Measurements from ENCODE around the gene TSHZ2.

The TSHZ2 gene

DNA sequence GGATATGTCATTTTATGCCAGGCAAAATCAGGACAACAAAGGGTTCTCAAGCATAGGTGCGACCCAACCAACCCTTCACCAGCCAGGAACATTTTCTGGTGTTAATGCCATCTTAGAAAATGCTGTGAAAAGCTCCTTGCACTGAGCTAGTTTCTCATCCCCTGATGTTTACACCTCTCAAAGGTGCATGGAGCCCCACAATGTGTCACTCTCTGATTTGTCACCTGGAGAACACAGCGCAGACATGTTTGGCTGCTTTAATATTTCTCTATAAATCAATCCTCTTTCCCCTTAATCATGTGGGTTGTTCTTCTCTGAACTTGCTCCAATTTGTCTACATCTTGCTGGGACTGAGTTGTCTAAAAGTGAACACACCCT is 244.3 kb downstream of the TSHZ2 start:
- DNase-seq = no peak

DNA sequence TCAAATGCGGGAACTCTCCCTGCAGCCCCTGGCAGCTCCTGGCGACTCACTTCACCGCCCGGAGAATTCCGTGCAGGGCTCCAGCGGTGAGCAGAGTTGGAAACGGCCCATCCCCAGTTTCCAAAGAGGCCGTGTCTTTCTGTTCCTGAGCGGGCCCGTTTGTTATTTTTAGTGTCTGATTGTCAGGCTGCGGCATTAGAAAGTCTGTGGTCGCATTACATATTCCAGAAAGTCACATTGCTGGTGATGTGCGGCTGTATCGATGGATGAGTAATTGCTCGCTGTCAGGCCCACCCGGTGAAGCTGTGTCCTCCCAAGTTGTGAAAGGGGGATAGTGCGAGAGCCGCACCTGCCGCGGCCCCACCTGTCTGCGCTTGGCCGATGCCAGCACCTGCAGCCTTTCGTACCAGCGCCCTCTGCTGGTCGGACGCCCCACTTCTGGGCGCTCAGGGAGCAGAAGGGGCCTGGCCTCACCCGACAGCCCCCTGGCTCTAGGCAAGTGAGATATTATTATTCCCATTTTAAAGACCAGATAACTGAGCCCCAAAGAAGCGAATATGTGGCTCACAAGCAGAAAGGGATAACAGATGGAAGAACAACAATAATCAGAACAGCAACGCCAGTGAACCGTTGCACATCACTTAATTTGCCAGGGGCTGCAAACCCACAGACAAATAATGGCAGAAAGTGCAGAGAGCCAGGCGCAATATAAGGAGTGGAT is 244.9 kb downstream of the TSHZ2 start:
- peak; percentile 73 for DNase-seq

DNA sequence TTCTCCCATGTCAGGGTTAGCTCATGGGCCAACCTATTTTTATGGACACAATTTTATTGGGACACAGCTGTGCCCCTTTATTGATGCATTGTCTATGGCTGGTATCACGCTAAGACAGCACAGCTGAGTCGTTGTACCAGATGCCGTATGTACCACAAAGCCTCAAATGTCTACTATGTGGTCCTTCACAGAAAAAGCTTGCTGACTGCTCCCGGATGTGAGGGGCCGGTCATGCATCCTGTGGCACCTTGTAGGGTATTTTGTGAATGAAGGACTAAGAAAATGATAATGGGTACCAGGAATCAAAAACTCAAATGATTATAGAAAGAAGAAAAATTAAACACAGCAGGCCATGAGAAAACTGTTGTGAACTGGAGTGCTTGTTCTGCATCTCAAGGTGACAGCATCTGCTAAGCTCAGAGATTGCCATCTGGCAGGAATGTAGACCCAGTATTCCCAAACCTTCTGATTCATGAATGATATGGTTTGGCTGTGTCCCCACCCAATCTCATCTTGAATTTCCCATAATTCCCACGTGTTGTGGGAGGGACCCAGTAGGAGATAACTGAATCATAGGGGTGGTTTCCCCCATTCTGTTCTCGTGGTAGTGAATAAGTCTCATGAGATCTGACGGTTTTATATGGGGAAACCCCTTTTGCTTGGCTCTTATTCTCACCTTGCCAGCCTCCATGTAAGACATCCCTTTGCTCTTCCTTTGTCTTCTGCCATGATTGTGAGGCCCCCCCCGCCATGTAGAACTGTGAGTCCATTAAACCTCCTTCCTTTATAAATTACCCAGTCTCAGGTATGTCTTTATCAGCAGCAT is 248.5 kb downstream of the TSHZ2 start:
- no peak for DNase-seq

DNA sequence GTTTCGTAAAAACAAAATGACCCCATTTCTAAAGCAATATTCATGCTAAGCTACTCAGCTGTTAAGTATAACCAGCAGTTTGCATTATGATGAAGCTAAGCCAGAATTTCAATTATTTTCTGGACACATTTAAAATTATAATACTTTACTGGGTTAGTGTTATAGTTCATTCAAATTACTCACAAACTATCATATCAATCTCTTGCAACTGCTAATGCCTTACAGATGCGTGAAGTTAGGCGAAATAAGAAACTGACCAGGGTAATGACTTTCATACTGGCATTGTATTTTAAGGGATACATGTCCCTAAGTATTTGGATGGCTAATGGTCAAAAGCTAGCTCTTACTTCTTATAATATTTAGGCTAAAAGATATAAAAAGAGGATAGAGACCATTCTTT is 249.6 kb downstream of the TSHZ2 start:
- no peak for DNase-seq

DNA sequence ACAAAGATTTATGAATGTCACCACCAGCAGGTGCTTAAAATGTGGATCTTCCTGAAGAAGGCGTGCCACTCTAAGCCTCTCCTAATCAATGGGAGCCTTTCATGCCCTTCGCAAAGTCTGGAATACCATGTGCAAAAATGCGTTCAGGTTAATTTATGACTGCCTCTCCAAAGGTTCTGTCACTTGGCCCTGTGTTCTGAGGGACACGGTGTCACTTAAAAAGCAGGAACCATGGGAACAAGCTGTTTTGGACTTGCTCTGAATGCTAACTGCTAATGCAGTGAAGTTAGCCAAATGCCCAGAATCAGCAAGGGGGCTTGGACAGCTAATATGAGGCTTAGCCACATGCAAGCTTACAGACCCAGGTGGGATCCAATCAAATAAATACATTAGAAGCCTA is 250.3 kb downstream of the TSHZ2 start:
- no peak for DNase-seq

DNA sequence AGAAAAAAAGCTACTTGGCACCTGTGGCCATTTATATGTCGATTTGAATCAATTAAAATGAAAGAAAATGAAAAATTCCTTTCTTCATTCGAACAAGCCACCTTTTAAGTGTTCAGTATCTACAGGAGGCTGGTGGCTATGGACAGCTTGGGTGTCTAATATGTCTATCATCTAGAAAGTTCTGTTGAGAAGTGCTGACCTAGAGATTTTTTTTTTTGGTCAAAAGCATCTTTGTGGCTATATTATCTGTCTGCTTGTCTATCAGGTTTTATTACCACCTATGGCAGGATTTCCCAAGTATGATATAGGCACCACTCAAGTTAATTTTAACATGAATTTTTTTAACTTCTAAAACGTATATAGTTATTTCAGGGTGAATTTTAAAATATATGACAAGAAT is 250.8 kb downstream of the TSHZ2 start:
- no peak for DNase-seq

DNA sequence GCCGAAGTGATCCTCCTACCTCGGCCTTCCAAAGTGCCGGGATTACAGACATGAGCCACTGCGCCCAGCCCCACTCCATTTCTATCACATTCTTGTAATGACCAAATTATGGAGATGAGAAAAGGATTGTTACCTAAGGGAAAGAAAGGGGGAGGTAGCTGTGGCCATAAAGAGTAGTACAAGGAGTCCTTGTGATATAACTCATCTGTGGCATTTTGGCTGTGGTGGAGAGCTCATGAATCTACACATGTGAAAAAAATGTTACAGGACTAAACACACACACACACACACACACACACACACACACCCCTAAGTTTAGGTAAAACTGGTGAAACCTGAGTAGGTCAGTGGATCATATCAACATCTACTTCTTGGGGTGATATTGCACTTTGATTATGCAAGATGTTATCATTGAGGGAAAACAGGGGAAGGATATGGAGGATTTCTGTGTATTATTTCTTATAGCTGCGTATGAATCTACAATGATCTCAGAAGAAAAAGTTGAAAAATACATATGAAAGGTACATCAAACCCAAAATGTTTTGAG is 251.5 kb downstream of the TSHZ2 start:
- no peak for DNase-seq

DNA sequence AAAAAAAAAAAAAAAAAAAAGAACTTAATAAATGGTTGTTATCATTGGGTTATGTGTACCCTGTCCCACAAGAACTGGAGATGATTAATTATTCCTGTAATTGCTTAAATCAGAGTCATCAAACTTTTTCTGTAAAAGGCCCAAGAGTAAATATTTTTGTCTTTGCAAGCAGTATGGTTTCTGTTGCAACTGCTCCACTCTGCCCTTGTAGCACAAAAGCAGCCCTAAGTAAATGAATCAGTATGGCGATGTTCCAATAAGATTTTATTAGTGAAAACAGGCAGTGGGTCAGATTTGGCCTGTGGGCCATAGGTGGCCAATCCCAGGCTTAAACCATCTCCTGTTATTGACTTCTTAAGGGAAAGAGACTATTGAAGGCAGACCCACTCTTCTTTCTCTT is 252.7 kb downstream of the TSHZ2 start:
- DNase-seq = no peak

DNA sequence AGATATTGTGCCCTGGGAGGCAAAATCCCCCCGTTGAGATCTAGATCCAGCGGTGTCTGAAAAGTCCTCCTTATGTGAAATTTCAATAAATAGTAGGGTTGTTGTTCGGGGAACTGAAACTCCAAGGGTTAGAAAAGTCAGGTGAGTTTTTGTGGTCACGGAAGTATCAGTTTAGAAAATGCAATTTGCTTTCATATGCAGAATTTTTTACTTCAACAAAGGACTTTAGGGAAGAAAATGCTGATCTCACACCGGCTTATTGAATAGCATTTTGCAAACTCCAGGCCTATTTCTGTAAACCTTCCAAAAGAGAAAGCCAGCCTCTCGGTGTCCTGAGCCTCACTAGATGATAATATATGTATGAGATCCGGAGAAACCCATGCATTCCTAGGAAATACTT is 254.7 kb downstream of the TSHZ2 start:
- DNase-seq = no peak

DNA sequence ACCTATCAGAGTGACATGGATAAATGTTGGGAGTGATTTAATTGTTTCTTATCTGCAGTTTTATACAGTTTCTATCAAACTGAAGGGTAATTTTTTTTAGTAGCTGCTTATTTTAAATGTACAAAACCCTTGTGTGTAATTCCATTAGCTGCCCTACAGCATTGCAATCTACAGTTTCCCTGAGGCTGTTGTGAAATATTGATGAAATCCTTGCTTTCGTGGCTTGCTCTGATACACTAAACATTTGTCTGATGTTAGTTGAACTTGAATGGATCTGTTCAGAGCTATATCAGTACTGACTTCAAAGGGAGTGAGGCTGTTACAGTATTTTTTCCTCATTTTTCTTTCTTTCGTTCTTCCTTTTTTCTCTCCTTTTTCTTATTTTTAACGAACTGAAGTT is 255.4 kb downstream of the TSHZ2 start:
- DNase-seq = no peak

DNA sequence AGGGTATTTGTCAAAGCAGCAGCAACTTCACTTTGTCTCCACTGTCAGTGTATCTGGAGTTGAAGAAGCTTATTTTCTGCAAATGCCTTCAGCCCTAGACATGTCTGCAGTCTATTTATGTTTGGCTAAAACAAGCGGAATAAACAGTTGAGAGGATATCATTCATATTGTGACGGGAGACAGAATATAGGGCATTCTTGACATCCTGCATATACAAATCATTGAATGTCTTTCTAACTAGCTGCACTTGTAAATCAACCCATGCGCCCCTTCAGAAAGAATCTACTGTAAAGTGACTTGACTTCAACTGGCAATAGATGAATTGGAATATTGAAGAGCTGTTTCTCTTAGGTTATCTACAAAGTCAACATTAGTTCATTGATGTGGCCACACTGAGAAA is 258.9 kb downstream of the TSHZ2 start:
- no peak for DNase-seq

DNA sequence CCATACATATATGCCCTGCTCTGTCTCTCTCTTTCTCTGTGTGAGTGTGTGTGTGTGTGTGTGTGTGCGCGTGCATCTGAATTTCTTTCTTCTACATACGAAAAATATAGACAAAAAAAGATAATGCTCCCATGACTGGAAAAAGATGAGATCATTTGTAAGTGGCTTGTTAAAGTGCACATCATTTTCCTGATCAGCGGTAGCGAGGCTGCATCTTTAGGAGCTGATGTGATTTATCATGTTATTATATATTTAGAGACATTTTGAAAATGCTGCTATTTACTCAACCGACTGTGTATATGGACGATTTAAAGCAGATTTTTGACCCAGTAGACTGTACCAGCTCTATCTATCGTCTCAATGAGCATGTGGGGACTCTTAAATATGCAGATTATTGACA is 265.3 kb downstream of the TSHZ2 start:
- no peak for DNase-seq

DNA sequence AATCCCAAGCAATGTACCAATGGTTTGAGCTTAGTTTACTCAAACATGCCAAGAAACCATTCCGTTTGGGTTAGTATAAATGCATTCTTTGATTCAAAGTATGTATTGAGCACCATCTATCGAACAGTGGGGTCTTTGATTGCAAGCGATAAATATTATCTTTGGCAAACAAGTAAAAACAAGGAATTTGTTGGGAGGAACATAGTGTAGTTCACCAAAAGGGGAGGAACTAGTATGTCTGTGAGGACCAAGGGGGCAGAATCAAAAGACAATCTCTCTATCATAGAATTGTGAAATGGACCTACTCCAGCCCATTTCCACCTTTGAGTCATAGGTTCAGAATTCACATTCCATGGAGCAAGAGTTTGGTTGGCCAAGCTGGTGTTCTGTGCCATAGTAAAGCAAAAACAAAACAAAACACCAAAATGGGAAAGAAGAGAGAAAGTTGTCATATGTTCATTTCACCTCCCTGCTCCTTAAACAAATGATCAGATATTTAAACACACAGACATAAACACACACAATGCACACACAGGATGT is 266.0 kb downstream of the TSHZ2 start:
- DNase-seq = no peak

DNA sequence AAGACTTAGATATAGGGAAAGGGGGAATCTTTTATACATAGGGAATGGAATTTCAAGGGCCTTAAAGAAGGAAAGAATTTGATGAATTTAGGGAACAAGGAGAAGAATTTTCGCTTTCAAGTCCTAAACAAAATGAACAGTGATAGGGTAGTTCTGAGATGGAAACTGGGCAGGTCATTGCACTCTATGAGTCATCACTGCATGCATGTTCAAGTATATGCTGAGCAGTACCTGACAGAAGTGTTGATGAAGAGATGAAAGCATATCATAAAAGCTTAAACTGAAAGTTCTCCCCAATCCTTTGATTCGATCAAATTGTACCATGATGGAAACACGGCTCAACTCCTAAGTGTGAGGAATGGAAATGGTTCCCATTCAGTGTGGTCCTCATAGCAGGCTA is 271.0 kb downstream of the TSHZ2 start:
- DNase-seq = no peak

DNA sequence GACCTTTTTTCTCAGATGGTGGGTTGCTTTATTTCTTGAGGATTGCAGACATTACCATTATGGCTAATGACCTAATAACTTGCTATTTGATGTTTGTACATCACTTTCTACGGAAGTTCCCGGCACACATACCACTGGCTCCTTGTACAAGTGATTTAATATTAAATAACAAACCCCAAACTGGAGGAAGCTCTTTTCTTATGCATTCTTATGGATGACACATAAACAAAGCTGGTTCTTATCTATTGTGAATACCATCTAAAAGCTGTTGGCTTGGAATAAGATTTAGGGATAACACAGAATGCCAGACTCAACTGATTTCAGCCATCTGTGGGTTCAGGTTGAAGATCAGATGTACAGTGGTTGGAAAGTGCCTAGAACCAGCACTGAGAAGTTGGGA is 272.6 kb downstream of the TSHZ2 start:
- no peak for DNase-seq

DNA sequence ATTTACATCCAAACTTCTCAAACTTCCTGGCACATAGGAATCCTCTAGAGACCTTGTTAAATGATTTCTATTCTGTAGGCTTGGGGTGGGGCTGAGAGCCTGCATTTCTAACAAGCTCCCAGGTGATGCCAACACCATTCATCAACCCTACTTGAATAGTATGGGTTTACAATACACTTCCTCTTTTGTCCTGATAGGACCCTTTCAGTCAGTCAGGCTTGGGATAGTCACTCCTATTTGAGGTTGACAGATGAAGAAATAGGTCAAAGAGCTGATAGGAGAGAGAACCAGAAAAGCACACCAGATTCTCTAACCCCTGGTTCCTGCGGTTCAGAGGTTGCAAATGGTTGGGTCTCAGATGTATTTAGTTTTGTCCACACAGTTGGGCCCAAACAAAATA is 273.4 kb downstream of the TSHZ2 start:
- no peak for DNase-seq

DNA sequence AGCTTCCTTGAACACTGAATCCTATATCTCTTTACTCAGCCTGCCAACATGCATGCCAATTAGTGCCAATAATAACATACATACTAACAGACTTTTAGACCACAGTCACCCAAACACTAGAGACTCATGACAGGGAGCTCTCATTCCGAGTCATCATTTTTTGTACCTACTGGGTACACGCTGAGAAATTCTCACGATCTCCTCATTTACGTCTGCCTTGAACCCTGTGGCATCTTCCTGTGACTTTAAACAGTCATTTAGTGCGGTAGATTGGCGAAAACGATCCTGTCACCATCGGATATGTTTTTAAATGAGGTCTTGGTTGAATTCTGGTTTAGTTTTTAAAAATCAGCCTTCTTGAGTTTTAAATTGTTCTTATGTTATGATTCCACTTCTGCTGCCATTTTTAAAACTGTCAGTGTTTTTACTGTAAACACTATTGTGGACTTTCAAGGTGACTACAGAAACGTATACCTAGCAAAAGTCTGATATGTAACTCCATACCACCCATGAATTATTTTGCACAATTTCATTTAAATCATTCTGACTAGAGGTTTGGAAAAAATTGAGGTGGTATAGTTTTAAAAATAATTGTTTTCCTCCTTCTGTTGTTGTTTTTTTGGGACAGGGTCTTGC is 275.4 kb downstream of the TSHZ2 start:
- peak; percentile 63 for DNase-seq

DNA sequence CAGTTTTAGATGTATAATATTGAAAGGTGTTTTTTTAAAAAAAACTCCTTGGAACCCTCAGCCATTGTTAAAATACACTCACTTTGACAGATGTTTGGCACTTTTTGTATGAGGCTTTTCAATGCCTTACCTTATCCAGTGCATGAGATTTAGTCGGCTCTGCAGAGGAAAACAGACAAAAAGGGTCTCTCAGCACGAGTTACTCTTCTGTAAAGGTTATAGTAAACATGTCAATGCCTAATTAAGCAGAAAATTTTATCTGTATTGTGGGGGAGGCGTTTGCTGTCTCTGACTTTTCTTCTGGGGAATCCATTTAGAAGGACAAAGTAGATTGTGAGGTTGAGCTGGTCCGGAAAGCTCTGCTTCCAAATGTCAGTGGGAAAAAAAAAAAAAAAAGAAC is 278.3 kb downstream of the TSHZ2 start:
- DNase-seq = no peak

DNA sequence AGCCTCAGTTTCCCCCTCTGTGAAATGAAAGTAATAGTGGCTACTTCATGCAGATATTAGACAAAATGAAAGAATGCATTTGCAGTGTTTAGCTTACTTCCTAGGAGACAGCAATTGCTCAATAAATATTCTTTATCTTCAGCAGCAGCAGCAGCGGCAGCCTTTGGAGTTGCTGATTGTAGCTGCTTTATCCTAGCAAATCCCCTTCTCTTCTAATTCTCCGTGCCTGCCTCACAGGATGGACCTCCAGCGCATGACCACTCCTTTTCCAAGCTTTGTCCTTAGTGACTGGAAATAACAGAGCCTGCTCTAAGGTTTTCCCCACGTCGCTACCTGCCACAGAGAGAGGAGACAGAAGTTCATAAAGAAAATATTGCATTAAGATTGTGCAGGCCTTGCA is 279.8 kb downstream of the TSHZ2 start:
- DNase-seq = no peak

DNA sequence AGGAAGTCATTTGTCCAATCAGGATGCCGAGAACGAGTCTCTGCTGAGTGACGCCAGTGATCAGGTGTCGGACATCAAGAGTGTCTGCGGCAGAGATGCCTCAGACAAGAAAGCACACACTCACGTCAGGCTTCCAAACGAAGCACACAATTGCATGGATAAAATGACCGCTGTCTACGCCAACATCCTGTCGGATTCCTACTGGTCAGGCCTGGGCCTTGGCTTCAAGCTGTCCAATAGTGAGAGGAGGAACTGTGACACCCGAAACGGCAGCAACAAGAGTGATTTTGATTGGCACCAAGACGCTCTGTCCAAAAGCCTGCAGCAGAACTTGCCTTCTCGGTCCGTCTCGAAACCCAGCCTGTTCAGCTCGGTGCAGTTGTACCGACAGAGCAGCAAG is 281.5 kb downstream of the TSHZ2 start:
- DNase-seq = no peak

DNA sequence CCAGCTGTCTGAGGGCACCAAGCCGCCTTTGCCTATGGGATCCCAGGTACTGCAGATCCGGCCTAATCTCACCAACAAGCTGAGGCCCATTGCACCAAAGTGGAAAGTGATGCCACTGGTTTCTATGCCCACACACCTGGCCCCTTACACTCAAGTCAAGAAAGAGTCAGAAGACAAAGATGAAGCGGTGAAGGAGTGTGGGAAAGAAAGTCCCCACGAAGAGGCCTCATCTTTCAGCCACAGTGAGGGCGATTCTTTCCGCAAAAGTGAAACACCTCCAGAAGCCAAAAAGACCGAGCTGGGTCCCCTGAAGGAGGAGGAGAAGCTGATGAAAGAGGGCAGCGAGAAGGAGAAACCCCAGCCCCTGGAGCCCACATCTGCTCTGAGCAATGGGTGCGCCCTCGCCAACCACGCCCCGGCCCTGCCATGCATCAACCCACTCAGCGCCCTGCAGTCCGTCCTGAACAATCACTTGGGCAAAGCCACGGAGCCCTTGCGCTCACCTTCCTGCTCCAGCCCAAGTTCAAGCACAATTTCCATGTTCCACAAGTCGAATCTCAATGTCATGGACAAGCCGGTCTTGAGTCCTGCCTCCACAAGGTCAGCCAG is 283.0 kb downstream of the TSHZ2 start:
- peak; percentile 6 for DNase-seq

DNA sequence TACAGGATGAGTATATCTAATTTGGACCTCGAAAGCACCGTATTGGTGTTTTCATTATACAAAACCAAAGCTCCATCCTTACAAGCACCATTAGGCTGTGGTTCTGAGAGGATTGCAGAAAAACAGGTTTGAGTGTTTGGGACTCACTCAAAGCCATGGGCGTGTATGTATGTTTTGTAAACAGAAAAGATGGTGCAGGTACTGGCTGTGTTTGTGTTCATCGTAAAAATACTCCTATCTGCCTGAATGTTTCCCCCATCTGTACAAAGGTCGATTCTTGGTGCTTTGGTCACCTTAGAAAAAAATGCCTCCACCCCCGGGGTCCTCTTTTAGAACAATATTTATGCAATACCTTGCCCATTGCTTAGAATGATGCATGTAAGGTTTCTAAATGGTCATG is 286.6 kb downstream of the TSHZ2 start:
- no peak for DNase-seq

DNA sequence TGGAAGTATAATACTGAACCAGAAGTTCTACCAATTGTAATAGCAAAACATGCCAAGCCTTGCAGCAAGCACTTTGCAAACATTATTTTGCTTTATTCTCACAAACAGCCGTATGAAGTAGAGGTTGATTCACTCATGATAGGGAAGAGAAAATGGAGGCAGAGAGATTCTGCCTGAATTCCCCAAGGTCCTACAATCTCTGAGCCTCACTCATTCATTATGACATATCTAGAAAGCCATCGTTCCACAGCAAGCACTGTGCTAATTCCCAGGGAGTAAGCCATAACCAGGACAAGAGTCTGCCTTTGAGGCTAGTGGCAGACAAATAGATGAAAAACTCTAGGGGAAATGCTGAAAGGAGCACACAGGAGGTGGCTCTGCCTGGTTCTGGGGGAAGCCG is 288.0 kb downstream of the TSHZ2 start:
- DNase-seq = no peak
